ENCODE measurements around the gene GRAMD4.
"Not testable (repeated sequence)": the region's sequence is repeated elsewhere in the genome, so short reads cannot be mapped to it uniquely, and the experiment has no call there.

Gene GRAMD4

GRCh38 chr22:46600273-46600796 lies 19.9 kb upstream of the GRAMD4 start:
- no peak for DNase-seq

GRCh38 chr22:46602025-46602424 lies 18.2 kb upstream of the GRAMD4 start:
- DNase-seq, result no peak

GRCh38 chr22:46604306-46604690 lies 15.9 kb upstream of the GRAMD4 start:
- DNase-seq, result peak; percentile 61

- DNase-seq, result no peak
Observed at GRCh38 chr22:46605117-46605516, 15.1 kb upstream of the GRAMD4 start.

- DNase-seq, result no peak
Observed at GRCh38 chr22:46606886-46607285, 13.3 kb upstream of the GRAMD4 start.

- no peak for DNase-seq
Observed at GRCh38 chr22:46607483-46608114, 12.6 kb upstream of the GRAMD4 start.

- no peak for DNase-seq
Observed at GRCh38 chr22:46609175-46609690, 11.0 kb upstream of the GRAMD4 start.

GRCh38 chr22:46609724-46610201 lies 10.4 kb upstream of the GRAMD4 start:
- no peak for DNase-seq

GRCh38 chr22:46610356-46610755 lies 9.8 kb upstream of the GRAMD4 start:
- no peak for DNase-seq

- no peak for DNase-seq
Observed at GRCh38 chr22:46611189-46611588, 9.0 kb upstream of the GRAMD4 start.

GRCh38 chr22:46612341-46612903 lies 7.8 kb upstream of the GRAMD4 start:
- no peak for DNase-seq

- DNase-seq, result peak; percentile 52
Observed at GRCh38 chr22:46612904-46613605, 7.1 kb upstream of the GRAMD4 start.

GRCh38 chr22:46613606-46614021 lies 6.6 kb upstream of the GRAMD4 start:
- peak; percentile 35 for DNase-seq

- DNase-seq, result peak; percentile 81
Observed at GRCh38 chr22:46614025-46614931, 5.9 kb upstream of the GRAMD4 start.

- DNase-seq, result no peak
Observed at GRCh38 chr22:46617207-46617985, 2.8 kb upstream of the GRAMD4 start.

GRCh38 chr22:46617986-46618647 lies 2.1 kb upstream of the GRAMD4 start:
- DNase-seq, result no peak

GRCh38 chr22:46618667-46619066 lies 1.5 kb upstream of the GRAMD4 start:
- DNase-seq, result no peak

GRCh38 chr22:46619240-46619829 lies 851 bp upstream of the GRAMD4 start:
- DNase-seq, result no peak

GRCh38 chr22:46620588-46621242 lies 529 bp downstream of the GRAMD4 start:
- DNase-seq, result no peak

GRCh38 chr22:46621243-46621930 lies 1.2 kb downstream of the GRAMD4 start:
- not testable (repeated sequence) for DNase-seq
